ENCODE measurements around the gene OR1I1. TPM values are rescaled to one million over a fixed set of nuclear protein-coding genes. Genes with fewer than 3 reads are reported as not detected.
A peak's percentile ranks its signal among the peaks of the same experiment; 100 is the strongest.
"Not testable (repeated sequence)": the region's sequence is repeated elsewhere in the genome, so short reads cannot be mapped to it uniquely, and the experiment has no call there.

The OR1I1 gene, protein sequence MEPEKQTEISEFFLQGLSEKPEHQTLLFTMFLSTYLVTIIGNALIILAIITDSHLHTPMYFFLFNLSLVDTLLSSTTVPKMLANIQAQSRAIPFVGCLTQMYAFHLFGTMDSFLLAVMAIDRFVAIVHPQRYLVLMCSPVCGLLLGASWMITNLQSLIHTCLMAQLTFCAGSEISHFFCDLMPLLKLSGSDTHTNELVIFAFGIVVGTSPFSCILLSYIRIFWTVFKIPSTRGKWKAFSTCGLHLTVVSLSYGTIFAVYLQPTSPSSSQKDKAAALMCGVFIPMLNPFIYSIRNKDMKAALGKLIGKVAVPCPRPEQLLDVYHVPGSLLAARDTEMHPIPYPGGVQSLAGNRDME
- under 1 TPM; 0.03 to 0.04 (median 0.03) TPM for polyA plus RNA-seq (ENCODE audit: insufficient read length in 3 of 3)

- DNase-seq (ENCODE audit: low read depth in 3 of 3, low spot score in 2 of 3): no peak
Observed at GRCh38 chr19:15081911-15082310, at the start of gene OR1I1. Gene OR1I1, plus strand, starts transcription at chr19:15082211. Its CDS starts 4,855 bp downstream, at chr19:15087066.

DNA sequence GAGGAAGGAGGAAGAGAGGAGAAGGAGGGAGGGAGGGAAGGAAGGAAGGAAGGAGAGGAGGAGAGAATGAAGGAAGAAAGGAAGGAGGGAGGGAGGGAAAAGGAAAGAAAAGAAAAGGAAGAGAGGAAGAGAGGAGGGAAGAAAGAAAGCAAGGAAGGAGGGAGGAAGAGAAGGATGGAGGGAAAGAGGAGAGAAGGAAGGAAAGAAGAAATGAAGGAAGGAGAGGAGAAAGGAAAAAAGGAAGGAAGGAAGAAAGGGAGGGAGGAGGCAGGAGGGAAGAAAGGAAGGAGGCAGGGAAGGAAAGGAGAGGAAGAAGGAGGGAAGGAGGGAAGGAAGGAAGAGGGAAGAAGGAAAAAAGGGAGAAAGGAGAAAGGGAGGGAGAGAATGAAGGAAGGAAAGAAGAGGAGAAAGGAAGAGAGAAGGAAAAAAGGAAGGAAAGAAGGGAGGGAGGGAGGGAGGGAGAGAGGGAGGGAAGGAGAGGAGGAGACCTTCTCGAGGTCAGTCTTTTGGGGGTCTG lies 46.2 kb upstream of the OR1I1 start:
- DNase-seq (ENCODE audit: low read depth in 3 of 3, low spot score in 2 of 3): no peak

DNA sequence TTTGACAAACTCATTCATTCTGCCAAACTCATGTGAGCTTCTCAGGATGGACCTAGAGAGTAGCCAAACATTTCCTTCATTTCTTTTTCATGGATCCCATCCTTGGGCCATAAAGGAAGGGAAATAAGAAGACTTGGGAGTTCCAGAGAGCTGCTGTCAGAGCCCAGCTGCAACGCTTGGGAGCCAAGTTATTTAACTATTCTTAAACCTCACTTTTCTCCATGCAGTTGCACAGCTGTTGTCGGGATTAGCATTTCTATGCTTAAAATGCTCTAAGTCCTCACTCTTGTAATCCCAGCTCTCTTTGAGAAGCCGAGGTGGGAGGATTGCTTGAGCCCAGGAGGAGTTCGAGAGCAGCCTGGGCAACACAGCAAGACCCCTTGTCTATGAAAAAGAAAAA lies 44.4 kb upstream of the OR1I1 start:
- no peak for DNase-seq (ENCODE audit: low read depth in 3 of 3, low spot score in 2 of 3)

GRCh38 chr19:15038294-15038693 lies 43.7 kb upstream of the OR1I1 start:
- DNase-seq (ENCODE audit: low read depth in 3 of 3, low spot score in 2 of 3): no peak

- DNase-seq (ENCODE audit: low read depth in 3 of 3, low spot score in 2 of 3): no peak
Observed at GRCh38 chr19:15042003-15042402, 40.0 kb upstream of the OR1I1 start.

GRCh38 chr19:15042826-15043225 lies 39.2 kb upstream of the OR1I1 start:
- no peak for DNase-seq (ENCODE audit: low read depth in 3 of 3, low spot score in 2 of 3)

GRCh38 chr19:15045506-15045905 lies 36.5 kb upstream of the OR1I1 start:
- DNase-seq (ENCODE audit: low read depth in 3 of 3, low spot score in 2 of 3): no peak

- DNase-seq (ENCODE audit: low read depth in 3 of 3, low spot score in 2 of 3): no peak
Observed at GRCh38 chr19:15047680-15048079, 34.3 kb upstream of the OR1I1 start.

DNA sequence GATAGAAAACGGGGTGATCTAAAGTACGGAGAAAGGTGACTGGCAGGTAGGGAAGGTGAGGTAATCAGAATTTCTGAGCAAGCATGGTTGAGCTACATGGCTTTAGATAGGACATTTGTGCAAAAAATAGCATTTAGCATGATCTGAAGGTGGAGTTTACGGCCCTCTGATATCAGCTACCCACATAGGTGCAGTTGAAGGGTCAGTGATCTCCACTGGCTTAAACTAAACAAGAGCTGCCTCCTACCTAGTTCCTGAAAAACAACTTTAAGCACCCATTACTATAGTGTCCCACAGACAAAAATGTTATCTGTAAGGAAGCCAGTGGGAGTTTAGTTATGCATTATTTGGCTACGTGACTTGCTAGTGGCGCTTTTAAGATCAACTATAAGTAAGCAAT lies 33.9 kb upstream of the OR1I1 start:
- DNase-seq (ENCODE audit: low read depth in 3 of 3, low spot score in 2 of 3): no peak

DNA sequence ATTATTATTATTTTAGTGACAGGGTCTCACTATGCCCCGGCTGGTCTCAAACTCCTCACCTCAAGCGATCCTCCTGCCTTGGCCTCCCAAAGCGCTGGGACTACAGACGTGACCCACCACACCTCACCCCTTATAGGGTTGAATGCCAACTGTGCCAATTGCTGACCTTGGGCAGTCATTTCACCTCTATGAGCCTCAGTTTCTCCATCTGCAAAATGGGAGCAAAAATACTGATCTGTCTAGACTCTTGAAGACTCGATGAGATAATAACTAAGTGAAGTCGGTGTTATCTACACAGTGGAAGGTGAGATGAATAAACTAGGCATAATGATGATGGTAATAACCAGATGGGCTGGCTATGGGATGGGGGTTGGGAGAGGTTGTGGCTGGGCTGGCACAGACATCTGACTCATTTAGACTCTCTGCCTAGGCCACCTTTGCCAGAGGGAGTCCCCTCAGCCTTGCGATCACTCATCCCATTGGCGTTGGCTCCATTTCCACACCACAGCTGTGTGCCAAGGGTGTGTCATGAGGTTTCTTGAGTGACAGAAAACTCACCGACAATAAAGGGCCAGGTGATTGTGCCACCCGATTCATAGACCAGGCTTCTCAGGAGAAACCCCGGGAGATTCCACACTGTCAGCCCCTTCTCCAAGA lies 33.0 kb upstream of the OR1I1 start, which contains the start of gene CASP14:
Gene CASP14, plus strand, starts transcription at position 596 of the 657 bp plus-strand sequence. CDS start 2,772 bp downstream, outside the sequence.
- DNase-seq (ENCODE audit: low read depth in 3 of 3, low spot score in 2 of 3): no peak

- DNase-seq (ENCODE audit: low read depth in 3 of 3, low spot score in 2 of 3): no peak
Observed at GRCh38 chr19:15050639-15051038, 31.4 kb upstream of the OR1I1 start.

DNA sequence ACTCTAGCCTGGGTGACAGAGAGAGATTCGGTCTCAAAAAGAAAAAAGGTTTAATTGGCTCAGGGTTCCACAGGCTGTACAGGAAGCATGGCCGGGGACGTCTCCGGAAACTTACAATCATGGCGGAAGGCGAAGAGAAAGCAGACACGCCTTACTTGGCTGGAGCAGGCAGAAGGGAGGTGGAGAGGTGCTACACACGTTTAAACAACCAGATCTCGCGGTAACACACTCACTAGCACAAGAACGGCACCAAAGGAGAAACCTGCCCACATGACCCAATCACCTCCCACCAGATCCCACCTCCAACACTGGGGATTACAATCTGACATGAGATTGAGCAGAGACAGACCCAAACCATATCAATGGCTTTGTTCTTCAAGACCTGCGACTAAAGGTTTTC lies 20.0 kb upstream of the OR1I1 start:
- DNase-seq (ENCODE audit: low read depth in 3 of 3, low spot score in 2 of 3): no peak

DNA sequence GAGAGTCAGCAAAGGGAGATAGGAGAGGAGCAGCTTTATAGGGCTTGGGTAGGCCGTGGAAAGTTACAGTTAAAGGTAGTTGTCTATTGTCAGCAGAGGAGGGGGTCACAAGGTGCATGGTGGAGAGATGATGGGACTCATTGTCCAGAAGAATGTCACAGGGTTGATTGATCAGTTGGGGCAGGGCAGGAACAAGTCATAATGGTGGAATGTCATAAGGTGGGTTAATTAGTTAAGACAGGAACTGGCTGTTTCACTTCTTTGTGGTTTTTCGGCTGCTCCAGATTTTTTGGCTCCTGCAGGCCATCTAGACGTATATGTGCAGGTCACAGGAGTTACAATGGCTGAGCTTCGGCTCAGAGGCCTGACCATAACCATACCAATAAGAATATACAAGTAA lies 11.6 kb upstream of the OR1I1 start:
- DNase-seq (ENCODE audit: low read depth in 3 of 3, low spot score in 2 of 3): not testable (repeated sequence)

DNA sequence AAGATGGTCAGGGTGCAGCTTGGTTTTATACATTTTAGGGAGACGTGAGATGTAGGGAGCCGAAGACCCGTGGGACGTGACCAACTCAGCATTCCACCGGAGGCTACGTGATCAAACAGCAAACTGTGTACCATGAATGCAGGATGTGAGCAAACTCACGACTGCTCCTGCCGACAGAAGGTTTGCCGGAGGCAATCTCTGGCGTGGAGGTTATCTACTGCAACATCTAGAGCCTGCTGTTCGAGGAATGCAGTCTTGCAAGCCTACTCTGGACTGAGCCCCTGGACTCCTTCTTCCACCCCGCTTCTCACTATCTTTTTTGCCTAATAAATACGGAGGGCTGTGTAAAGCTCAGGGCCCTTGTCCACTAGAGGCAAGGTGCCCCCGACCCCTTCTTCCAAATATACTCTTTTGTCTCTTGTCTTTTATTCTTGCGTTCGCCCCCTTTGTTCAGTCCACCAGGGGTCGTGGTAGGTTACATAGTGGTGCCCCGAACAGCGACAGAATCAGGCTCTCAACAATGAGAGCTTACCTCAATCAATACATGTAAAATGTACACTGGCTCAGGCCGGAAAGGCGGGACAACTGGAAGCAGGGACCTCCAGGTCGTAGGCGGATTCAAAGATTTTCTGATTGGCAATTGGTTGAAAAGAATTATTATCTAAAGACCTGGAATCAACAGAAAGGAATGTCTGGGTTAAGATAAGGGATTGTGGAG lies 8.9 kb upstream of the OR1I1 start:
- DNase-seq (ENCODE audit: low read depth in 3 of 3, low spot score in 2 of 3): peak in 1 of 3 donors; percentile 6

- DNase-seq (ENCODE audit: low read depth in 3 of 3, low spot score in 2 of 3): no peak
Observed at GRCh38 chr19:15074371-15074770, 7.6 kb upstream of the OR1I1 start.

DNA sequence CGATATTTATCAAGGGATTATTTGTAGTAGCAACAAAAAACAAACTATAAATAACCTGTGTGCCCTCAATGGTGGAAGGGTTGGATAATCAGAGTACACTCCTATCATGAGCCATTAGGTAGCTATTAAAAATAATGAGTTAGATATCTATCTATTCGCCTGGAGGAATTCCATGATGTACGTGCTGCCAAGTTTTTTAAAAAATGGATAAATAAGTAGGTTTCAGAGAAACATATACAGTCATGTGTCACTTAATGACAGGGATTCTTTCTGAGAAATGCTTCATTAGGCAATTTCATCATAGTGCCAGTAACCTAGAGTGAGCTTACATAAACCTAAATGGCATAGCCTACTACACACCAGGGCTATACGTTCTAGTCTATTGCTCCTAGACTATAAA lies 6.2 kb upstream of the OR1I1 start:
- DNase-seq (ENCODE audit: low read depth in 3 of 3, low spot score in 2 of 3): no peak

GRCh38 chr19:15080002-15080401 lies 2.0 kb upstream of the OR1I1 start:
- not testable (repeated sequence) for DNase-seq (ENCODE audit: low read depth in 3 of 3, low spot score in 2 of 3)

DNA sequence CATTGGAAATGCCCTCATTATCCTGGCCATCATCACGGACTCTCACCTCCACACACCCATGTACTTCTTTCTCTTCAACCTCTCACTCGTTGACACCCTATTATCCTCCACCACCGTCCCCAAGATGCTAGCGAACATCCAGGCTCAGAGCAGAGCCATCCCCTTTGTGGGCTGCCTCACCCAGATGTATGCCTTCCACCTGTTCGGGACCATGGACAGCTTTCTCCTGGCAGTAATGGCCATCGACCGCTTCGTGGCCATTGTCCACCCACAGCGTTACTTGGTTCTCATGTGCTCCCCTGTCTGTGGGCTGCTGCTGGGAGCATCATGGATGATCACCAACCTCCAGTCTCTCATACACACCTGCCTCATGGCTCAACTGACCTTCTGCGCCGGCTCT lies 5.2 kb downstream of the OR1I1 start:
- DNase-seq (ENCODE audit: low read depth in 3 of 3, low spot score in 2 of 3): no peak

DNA sequence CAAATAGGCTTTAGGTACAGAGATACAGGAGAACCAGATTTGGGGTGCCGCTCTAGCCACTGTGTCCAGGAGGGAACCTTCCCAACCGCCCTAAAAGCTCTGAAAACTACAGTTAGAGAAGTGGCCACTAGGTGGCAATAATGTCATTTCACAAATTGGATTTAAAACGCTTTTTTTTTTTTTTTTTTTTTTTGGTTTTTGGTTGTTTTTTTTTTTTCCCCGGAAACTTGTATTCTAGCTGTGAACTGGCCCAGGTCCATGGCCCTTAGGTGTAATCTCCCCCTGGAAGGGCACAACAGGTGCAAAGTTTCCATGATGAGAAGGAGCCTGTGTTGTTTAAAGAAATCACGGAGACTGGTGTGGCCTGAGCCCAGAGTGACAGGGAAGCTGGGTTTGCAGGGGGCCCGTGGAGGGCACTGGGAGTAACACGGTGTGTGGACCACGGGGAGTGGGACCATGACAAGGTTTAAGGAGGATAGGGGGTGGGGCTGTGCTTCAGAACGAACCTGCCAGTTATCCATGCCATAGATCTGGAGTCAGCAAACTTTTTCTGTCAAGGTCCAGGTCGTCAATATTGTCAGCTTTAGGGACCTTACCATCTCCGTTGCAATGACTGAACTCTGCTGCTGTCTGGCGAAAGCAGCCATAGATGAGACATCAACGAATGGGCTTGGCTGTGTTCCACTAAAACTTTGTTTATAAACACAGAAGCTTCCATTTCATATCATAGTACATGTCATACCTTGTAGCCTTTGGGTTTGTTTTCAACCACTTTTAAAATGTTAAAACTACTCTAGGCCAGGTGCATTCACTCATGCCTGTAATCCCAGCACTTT lies 10.1 kb downstream of the OR1I1 start:
- peak in 1 of 3 donors; percentile 62 for DNase-seq (ENCODE audit: low read depth in 3 of 3, low spot score in 2 of 3)

- DNase-seq (ENCODE audit: low read depth in 3 of 3, low spot score in 2 of 3): no peak
Observed at GRCh38 chr19:15093001-15093400, 11.0 kb downstream of the OR1I1 start.
